Erythroblast (primary cell): ENCODE measurements around the gene GPC6.
"Not testable (repeated sequence)": the region's sequence is repeated elsewhere in the genome, so short reads cannot be mapped to it uniquely, and the experiment has no call there.

Source experiments
- GATA1 ChIP-seq: IDR thresholded peaks from 2 replicates; pipeline ENCODE4 v1.6.1; 2011; ENCODE audit warnings: low read depth, mild to moderate bottlenecking, control low read depth, low read length, moderate library complexity
- POLR2A ChIP-seq: IDR thresholded peaks from 2 replicates; pipeline ENCODE4 v1.6.1; 2011; ENCODE audit warnings: mild to moderate bottlenecking, low read length

- not testable (repeated sequence) for TF ChIP-seq POLR2A, GATA1
These were observed 983.3 kb downstream of the GPC6 start for GRCh38 chr13:94209913-94210312.
